NCI-H1436 (cell line): ENCODE data around the gene IFITM5.
"Not testable (repeated sequence)": the region's sequence is repeated elsewhere in the genome, so short reads cannot be mapped to it uniquely, and the experiment has no call there.

Experiments used
- DNase-seq: peaks from one replicate; lab custom pipeline; 2025; lab: John Stamatoyannopoulos, UW

The IFITM5 gene

DNA sequence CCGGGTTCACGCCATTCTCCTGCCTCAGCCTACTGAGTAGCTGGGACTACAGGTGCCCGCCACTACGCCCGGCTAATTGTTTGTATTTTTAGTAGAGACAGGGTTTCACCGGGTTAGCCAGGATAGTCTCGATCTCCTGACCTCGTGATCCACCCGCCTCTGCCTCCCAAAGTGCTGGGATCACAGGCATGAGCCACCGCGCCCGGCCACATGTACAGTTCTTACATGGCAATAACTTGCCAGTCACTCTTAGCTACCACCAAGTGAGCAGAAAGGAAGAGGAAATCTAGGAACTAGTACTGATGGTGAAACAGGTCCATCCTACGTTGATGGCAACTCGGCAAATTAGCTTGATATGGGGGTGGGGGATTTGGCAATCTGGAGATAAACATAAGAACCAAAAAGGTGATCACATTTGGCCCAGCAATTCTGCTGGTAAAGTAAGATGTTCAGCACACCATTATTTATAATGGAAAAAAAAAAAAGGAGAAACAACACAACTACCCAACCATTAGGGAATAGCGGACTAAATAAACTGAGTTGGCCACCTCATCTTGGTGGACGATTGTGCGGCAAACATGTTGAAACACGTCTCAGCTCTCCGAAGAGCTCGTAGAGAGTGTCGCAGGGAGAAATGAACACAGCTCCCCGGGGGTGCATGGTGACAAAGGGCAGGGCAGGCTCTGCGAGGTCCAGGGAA, 15.8 kb downstream of the IFITM5 start:
- no peak for DNase-seq

GRCh38 chr11:282630-283360, 16.5 kb downstream of the IFITM5 start:
- DNase-seq = no peak

DNA sequence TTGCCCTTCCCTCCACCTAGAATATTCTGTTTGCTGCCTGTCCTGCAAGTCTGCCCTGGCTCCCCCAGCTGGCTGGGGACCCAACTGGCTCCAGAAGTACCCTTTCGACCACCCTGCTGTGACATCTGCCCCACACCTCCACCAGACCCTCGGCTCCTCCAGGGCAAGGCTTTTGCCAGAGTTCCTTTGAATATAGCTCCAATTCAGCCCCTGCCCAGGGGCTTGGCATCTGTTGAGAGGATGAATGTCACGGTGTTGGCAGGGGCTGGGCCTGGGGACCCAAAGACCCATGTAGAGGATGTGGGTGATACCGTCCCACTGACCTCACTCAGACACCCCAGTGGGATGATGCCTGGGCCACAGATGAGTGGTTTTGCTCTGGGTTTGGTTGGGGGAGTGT, 17.2 kb downstream of the IFITM5 start:
- no peak for DNase-seq

GRCh38 chr11:281486-282161, 17.7 kb downstream of the IFITM5 start:
- DNase-seq = no peak

DNA sequence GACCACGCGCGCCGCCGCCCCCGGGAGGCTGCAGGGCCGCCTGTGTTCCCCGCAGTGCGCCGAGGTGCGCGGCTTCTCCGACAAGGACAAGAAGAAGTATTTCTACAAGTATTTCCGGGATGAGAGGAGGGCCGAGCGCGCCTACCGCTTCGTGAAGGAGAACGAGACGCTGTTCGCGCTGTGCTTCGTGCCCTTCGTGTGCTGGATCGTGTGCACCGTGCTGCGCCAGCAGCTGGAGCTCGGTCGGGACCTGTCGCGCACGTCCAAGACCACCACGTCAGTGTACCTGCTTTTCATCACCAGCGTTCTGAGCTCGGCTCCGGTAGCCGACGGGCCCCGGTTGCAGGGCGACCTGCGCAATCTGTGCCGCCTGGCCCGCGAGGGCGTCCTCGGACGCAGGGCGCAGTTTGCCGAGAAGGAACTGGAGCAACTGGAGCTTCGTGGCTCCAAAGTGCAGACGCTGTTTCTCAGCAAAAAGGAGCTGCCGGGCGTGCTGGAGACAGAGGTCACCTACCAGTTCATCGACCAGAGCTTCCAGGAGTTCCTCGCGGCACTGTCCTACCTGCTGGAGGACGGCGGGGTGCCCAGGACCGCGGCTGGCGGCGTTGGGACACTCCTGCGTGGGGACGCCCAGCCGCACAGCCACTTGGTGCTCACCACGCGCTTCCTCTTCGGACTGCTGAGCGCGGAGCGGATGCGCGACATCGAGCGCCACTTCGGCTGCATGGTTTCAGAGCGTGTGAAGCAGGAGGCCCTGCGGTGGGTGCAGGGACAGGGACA, 18.4 kb downstream of the IFITM5 start:
- DNase-seq = no peak

DNA sequence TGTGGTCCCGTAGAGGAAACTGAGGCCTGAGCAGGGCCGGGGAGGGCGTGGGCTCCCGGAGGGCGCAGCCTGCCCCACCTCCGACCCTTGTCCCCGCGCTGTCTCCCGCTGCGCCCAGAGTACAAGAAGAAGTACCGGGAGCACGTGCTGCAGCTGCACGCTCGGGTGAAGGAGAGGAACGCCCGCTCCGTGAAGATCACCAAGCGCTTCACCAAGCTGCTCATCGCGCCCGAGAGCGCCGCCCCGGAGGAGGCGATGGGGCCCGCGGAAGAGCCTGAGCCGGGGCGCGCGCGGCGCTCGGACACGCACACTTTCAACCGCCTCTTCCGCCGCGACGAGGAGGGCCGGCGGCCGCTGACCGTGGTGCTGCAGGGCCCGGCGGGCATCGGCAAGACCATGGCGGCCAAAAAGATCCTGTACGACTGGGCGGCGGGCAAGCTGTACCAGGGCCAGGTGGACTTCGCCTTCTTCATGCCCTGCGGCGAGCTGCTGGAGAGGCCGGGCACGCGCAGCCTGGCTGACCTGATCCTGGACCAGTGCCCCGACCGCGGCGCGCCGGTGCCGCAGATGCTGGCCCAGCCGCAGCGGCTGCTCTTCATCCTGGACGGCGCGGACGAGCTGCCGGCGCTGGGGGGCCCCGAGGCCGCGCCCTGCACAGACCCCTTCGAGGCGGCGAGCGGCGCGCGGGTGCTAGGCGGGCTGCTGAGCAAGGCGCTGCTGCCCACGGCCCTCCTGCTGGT, 19.2 kb downstream of the IFITM5 start:
- no peak for DNase-seq

- no peak for DNase-seq
Observed at GRCh38 chr11:279040-279965, 20.0 kb downstream of the IFITM5 start.

DNA sequence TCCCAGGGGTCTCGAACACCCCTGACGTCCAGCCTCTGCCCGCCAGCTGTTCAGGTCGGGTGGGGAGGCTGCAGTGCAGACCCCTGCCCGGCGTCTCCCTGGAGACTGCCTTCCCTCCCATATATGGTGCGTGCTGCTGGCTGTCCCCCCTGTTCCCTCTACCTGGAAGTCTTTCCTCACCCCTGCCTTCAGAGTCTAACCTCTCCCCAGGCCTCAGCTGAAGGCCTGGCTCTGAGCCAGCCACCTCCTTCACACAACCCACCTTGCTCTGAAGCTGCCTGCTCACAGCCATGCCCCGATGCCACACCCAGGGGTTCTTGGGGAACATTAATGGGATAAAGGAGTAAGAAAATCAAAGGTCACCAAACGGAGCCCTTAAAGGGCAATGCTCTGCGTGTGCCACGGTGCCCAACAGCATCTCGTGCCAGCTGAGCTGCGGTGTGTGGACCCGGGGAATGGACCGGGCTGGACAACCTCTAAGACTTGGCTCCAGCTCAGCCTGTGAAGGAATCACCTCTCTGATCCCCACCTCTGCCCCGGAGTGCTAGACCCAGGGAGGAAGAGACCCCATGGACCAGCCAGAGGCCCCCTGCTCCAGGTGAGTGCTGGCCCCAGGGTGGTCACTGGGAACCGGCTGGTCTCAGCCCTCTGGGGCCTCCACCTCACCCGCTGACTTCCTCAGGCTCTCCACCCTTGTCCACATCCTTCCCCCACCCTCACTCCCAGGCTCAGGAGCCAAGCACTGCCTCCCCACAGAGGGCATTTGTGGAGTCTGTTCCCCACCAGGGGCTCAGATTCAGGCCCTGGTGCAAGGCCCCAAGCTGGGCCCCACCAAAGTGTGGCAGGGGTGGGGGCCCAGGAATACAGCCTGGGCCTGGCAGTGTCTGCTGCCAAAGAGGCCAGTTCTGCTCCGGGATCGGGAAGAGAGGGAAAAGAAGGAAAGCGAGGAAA, 21.1 kb downstream of the IFITM5 start, which contains the start of gene NLRP6:
NLRP6 (plus strand) TSS at position 407 of the 951 bp plus-strand sequence; CDS start at position 570, 163 bp downstream.
- DNase-seq = no peak

- DNase-seq = no peak
Observed at GRCh38 chr11:276219-276618, 23.1 kb downstream of the IFITM5 start.

GRCh38 chr11:272931-273198, 26.5 kb downstream of the IFITM5 start:
- no peak for DNase-seq

GRCh38 chr11:272195-272930, 27.0 kb downstream of the IFITM5 start:
- DNase-seq = no peak

DNA sequence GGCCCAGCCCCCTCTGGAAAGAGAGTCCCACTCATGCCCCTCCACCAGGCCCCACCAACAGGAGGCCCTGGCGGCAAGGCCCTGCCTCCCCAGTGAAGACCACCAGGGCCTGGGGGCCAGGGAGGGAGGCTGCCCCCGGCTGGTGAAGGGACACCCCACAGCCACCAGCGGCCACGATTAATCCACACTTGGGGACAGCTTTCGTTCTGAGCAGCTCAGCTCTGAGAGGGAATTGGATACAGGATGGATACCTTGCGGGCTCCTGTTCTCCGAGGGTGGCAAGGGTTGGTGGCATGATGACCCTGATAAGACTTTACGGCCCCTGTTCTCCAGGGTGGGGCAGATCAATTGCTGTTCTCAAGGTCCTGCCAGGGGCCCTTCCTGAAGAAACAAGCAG, 28.0 kb downstream of the IFITM5 start:
- DNase-seq = no peak

DNA sequence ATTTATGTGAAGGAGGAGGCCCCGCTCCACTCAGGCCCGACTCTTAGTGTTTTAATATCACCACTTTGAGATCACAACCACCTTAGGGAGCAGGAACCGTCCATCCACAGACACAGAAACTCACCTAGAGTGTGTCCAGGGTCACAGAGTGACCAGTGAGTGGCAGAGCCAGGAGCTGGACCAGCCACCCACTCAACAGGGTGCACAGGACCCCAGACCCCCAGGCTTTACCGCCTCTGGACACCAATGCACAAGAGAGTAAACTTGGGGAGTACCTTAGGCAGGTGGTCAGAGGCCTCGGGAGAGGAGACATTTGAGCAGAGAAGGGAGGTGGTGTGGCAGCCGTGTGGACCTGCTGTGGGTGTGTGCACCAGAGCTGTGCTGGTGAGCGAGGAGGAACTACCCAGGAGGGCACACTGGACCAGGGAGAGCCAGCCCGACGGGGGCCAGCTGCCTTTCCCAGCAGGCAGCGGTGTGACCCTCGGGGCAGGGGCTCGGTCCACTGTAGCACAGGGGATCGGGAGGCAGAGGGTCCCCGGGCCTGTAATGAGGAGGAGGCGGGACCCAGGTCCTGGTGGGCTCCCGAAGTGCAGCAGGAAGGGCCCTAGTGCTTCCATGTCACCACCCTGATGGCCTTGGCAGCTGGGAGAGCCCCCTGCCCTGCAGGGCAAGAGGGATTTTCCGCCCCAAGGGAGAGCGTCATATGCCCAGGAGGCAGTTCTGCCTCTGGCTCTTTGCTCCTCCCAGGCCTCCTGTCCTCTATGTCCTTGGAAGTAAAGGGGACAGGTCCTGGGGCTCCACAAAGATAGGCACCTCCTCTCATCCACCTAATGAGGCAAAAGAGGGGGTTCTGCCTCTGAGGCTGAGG, 28.6 kb downstream of the IFITM5 start:
- DNase-seq = no peak

DNA sequence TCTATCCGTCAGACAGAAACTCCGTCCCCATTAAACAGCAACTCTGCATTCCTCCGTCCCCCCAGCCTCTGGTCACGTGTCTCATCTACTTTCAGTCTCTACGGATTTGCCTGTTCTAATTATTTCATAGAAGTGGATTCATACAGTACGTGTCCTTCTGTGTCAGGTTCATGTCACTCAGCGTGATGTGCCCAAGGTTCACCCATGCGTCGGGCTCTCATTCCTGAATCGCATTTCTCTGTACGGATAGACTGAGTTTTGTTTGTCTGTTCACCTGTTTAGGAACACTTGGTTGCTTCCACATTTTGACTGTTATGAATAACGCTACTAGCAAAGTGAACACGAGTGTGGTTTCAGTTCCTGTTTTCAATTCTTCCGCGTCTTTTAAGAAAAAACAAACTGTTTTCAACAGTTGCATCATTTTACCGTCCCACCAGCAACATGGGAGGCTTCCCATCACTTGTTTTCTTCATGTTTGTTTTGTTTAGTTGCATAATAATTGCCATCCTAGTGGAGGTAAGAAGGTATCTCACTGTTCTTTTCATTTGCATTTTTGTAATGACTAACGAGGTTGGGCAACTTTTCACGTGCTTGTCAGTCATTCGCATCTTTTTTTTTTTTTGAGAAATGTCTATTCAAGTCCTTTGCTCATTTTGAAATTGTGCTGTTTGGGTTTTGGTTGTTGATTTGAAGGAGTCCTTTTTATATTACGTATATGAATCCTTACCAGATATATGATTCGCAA, 30.0 kb downstream of the IFITM5 start:
- DNase-seq = no peak

DNA sequence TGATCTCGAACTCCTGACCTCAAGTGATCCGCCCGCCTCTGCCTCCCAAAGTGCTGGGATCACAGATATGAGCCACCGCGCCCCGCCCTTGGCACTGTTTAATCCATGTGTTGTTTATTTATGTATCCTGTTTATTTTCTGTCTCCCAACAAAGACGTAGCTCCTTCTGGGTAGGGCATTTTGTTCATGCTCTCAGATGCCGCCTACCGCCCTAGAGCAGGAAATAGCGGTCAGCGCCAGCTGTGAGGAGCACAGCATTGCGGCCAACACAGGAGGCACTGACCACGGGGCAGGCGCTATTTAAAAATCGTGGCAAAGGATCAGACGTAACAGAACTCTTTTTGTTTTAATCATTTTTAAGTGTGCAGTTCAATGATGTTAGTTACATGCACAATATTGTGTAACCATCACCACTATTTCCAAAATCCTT, 30.6 kb downstream of the IFITM5 start:
- not testable (repeated sequence) for DNase-seq

GRCh38 chr11:267491-267994, 31.8 kb downstream of the IFITM5 start:
- no peak for DNase-seq
